GM21528 (cell line): ENCODE results near the gene TRPM1.

Source experiments
- ATAC-seq: cut with Tn5 transposase; IDR thresholded peaks from one replicate; pipeline ENCODE4 v1.9.1; 2021; ENCODE audit warnings: mild to moderate bottlenecking, moderate library complexity; ENCODE audit not compliant: unreplicated experiment, low FRiP score

The TRPM1 gene

DNA sequence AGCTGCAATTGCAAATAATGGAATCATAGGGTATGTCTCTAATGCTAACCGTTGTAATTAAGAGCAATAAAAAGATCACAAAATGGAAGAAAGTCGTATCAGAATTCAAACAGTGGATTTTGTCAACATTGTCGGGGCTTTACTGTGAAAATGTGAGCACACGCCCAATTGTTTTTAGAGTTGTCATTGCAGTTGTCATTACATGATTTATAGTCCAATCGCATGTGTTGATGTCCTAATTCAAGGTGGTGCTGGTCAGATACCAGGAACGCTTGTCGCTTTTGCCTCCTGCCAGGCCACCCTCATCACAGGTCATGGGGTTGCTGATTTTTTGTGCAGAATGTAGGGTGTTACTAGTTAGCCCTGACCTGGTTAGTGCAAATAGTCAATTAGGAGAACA lies 16.2 kb downstream of the TRPM1 start:
- ATAC-seq = no peak

DNA sequence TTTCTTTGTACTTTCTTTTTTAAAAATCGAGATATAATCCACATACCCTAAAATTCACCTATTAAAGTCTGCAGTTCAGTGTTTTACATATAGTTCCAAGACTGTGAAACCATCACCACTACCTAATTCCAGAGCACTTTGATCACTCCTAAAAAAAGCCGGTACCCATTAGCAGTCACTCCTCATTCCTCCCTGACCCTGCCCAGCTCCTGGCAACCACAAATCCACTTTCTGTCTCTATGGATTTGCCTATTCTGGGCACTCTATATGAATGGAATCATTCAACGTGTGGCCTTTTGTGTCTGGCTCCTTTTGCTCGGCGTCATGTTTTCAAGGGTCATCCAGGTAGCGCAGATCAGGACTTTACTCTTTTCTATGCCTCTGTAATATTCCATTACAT lies 17.3 kb downstream of the TRPM1 start:
- no peak for ATAC-seq

DNA sequence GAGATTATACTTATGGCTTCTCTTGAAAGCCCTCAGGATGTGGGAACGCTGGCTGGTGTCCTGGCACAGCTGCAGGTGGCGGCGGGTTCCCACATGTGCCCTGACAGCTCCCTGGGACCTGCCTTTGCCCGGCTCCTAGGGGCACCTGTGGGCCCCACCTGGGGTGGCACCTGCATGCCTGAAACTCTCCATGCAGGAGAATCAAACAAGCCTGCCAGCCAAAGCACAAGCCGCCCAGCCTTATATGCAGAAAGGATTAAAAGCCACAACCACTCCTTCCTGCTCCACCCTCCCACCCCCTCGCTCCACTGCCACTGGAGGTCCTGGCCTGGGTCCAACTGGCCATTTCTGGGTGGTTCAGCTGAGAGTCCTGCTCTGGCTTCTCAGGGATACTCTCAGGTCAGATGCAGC lies 18.1 kb downstream of the TRPM1 start:
- ATAC-seq = no peak

DNA sequence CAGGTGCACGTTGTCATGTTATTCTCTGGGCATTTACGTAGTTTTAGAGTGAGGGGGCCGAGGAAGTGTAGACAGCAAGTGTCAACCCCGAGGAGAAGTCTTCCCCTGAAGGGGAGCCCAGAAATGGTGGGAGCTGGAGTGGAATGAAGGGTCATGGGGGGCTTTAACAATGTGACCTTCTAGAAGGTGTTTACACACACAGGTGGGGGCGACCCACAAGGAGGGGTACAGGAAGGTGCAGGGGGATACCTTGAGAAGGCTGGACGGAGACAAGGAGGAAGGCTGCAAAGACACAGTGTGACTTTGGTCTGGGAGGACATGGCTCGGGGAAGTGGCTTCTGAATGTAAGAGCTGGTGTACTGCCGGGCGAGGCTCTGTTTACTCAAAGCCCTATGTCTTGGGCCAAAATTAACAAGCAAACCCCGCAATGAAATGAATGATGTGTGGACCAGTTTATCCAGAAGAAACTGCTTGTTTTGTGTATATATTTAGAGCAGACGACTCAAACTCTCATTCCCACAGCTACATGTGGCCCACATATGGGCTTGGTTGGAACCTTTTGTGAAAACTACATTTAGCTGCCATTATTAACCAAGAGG lies 18.7 kb downstream of the TRPM1 start:
- no peak for ATAC-seq

DNA sequence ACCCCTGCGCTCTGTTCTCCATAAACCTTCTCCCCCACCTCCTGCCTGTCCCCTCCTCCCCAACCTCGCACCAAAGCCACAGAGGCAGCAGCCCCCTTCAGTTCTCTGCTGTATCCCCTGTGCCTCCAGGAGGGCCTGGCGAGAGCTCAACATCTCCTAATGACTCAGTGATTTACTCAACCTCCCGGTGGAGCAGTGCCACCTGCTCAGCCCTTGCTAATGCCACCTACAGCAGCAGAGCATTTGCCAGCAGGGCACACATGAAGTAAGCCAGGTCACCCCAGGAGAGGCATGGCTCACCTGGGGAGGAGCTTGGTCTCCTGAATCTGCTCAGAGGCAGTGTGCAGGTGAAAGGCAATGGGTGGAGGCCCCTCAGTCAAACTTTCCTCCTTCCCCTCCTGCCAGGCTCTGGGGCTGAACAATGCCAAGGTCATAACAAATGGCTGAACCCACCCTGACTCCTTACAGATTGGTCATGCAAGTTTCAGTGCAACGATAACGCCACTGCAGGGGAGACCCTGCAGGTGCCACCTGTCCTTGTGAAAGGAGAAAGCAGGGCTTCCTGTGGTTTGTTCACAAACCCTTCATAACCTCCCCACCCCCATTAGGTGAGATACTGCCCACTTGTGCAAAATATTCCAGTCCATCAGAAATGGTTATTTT lies 19.8 kb downstream of the TRPM1 start:
- ATAC-seq = no peak

DNA sequence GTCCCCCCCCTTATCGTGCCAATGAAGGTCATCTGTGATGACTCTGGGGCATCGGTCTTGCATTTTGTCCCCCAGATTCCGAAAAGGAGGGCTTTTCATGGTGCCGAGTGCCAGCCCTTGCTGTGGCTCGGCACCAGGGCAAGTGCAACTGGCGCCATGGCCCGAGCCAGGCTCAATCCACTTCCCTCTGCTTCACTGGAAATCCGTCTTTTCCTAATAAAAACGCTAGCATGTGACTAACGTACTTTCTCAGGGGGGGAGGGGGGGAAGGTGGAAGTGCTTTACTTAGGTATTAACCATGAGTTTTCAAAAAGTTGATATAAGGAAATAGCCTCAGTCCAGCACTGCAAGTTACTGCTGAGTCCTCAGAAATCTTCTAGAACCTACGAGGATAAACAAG lies 20.5 kb downstream of the TRPM1 start:
- no peak for ATAC-seq

DNA sequence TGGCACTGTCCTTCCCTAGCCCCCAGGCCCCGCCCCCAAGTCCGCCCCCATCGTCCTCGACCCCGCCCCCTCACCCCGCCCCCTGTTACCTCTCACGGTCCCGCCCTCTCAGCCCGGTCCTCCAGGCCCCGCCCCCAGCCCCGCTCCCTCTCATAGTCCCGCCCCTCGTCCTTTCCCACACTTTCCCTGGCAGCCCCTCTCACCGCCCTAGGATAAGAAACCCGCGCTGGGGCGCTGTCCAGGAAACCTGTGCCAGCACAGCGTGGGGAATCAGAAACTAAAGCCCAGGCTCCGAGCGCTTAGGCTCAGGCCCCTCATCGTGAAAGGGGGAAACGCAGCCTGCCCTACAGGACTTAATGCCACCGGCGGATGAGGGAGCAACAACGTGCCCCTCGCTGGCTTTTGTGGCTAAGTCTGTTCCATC lies 20.9 kb downstream of the TRPM1 start:
- ATAC-seq = no peak

DNA sequence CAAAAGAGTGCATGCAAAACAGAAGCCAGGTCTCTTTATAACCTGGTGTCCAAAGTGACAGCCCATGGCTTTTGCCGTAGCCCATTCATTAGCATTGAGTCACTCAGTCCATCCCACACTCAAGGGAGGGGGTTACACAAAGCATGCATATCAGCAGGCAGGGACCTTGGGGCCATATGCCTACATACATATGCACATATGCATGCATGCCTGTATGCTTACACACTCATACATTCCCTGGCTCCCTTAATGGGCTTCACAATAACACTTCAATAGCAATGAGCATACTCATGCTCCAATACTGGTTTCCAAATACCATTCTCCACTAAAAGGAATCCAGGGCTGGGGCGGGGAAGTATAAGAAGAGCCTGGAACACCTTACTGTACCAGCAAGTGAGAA lies 22.0 kb downstream of the TRPM1 start:
- no peak for ATAC-seq

DNA sequence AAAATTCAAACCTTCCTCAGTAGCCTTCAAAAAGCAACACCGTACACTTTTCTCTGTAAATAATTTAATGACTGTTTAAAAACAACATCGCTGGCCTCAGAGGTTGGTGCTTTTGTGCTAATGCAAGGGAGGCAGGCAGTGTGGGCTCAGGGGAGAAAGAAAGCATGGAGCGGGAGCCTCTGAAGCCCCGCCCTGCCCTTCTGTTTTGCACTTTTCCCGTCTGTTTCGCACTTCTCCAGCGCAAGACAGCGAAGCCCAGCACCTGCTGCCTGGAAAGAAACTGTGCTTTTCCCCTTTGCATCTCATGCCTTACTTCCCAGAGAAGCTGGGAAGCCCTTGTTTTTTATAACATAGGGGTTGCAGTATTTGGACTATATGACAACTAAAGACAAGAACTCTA lies 23.1 kb downstream of the TRPM1 start:
- ATAC-seq = no peak

DNA sequence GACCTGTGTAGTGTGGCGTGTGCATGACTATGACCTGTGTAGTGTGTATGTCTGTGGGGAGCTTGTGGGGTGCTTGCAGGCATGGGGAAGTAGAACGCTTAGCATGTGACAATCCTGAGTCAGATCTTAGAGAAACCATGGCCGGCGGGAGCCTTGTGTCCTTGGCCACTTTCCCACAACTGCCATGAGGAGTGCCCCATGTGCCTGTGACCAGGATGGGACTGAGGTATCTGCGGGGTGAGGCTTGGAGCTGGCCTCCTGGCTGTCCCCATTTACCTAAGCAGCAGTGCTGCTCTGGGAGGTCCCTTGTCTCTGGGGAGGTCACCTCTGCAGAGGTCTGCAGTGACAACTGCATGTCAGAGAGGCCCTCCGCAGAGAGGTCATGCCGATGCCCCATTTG lies 23.6 kb downstream of the TRPM1 start:
- no peak for ATAC-seq

DNA sequence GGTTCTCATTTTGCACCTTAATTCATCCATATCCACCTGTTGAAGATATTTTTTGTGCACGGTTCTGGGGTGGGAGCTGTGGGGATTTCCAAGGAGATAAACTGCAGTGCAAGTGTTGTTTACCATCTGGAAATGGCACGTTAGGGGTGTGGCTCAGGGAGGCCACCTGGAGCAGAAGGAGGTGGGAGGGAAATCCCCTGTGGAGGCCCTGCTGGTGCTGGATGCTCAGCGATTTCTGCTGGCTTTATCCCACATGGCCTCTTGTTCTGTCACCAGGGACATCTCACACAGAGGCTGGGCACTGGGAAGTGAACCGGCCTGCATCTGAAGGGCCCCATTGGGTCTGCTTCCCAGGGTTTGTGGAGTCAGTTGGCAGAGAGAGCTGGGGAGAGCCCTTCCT lies 24.3 kb downstream of the TRPM1 start:
- no peak for ATAC-seq

DNA sequence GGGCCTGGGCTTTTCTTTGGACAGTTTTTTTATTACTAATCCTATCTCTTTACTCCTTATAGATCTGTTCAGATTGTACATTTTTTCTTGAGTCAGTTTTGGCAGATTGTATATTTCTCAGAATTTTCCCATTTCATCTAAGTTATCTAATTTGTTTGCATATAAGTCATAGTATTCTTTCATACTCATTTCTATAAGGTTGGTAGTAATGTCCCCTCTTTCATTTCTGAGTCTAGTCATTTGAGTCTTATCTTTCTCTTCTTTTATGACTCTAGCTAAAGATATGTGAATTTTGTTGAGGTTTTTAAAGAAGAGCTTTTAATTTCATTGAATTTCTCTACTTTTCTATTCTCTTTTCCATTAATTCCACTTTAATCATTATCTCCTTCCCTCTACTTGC lies 27.2 kb downstream of the TRPM1 start:
- ATAC-seq = no peak

DNA sequence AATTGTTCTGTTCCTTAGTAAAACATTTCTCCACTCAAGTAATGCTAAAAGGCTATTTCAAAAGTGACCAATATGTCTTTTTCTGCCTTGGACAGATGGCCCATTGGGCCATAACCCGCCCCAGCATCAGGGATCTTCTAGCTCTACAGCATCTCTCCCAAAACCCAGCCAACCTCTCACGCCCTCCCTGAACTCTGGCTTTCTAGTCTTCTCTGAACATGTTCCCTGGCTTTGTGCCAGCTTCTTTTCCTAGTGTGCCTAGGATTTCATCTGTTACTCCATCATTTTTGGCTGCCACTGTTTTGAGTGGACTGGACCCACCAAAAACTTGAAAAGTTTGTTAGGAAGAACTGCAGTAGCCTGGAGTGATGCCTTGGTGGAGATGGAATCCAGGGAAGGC lies 30.7 kb downstream of the TRPM1 start:
- no peak for ATAC-seq

DNA sequence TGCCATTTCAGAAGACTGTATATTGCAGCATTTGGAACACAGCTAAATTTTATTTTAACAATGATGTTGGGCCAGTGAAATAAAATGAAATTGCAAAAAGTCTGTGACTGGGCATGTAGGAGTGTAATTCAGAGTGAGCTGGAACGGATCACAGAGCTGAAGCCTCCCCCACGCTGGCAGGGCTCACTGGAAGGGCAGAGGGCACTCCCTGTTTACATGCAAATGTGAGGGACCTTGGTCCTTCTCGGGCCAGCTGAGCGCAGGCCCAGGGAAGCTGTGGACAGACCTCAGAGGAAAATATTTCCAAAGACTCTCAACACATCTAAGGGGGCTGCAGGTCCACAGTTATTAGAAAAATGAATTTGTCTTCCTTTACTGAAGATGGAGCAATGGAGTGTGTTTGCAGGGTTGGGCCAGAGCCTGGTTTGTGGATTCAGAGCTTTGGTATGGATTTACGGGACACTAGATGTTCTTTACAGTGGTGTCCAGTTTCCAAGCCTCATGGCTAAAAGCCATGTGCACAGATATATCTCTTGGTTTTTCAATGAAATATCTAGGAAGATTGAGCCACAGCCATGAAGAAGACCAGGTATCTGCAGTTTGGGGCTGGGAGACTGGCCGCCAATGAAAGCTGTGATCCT lies 32.0 kb downstream of the TRPM1 start:
- ATAC-seq = no peak

DNA sequence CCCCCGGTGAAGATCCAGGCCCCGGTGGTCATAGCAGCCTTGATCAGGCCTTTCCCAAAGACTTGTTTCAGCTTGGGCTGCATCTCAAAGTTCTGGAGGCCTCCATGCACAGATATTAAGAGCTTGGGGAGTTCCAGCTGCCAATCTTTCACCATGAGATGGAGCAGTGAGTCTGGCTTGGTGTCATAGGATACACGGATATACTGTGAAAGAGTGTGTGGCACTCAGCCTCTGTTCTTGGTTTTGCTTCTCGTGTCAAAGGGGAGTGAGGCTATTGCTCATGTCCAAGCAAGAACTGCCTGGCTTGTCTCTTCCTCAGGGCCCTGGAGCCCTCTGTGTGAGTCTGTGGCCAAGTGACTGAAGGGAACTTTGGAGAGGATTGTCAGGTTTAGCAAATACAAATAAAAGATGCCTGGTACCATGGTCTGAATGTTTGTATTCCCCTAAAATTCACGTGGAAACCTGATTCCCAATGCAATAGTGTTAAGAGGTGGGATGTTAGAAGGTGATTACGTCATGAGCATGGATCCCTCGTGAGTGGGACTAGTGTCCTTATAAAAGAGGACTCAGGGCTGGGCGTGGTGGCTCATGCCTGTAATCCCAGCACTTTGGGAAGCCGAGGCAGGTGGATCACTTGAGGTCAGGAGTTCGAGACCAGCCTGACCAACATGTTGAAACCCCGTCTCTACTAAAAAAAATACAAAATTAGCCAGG lies 33.5 kb downstream of the TRPM1 start:
- no peak for ATAC-seq

DNA sequence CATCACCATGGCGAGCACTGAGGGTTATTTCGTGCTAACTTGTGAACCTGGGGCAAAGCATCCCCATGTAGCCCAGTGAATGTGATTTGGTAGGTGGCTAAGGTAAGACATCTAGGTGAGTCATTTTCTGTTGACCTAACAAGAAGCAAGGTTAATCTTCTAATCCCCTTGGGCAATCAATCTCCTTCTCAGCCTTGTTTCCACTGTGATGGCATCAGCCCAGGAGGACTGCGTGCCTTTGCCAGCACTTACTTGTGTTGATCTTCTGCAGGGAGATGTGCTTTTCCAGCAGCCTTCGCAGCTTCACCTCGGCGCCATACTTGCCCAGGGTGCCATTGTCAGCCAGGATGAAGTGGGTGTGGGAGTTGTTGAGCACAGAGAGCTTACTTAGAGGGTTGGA lies 35.7 kb downstream of the TRPM1 start:
- no peak for ATAC-seq

DNA sequence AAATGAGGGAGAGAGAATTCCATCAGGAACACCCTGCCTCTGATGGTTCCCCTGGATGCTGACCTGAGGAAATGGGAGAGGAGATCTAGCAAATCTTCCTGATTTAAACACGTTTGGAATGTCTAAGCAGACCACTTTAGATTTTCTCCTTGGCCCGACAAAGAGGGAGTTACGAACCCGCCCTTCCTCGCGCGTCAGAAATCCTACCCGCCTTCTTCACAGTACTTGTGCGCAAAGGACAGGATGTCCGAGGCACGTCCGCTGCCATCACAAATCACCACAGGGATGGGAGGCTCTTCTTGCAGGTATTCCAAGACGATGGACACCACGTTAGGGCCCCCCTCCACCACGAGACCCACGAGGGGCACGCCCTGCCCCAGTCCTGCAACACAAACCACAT lies 38.6 kb downstream of the TRPM1 start:
- no peak for ATAC-seq

DNA sequence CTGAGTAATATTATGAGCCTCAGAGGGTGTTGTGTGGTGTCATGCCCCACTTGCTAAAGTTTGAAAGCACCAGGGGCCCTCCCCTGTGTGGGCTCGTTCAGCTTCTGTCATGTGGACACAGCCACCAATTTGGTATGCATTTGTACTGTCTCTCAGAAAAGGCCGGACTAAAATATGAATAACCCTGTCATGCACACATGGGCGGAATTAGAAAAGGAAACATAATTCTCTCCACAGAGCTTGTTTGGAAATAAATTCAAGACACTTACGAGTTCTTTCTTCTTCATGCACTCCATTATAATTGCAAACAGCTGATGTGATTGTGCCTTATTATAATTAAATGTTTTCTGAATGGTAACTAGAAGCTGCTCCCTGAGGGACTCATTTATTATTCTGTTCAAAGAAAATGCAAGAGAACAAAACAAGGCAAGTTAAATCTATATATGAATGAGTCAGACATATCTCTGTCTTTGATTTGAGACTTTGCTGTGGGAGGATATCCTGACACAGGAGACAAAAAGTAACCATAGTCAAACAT lies 39.1 kb downstream of the TRPM1 start:
- no peak for ATAC-seq

DNA sequence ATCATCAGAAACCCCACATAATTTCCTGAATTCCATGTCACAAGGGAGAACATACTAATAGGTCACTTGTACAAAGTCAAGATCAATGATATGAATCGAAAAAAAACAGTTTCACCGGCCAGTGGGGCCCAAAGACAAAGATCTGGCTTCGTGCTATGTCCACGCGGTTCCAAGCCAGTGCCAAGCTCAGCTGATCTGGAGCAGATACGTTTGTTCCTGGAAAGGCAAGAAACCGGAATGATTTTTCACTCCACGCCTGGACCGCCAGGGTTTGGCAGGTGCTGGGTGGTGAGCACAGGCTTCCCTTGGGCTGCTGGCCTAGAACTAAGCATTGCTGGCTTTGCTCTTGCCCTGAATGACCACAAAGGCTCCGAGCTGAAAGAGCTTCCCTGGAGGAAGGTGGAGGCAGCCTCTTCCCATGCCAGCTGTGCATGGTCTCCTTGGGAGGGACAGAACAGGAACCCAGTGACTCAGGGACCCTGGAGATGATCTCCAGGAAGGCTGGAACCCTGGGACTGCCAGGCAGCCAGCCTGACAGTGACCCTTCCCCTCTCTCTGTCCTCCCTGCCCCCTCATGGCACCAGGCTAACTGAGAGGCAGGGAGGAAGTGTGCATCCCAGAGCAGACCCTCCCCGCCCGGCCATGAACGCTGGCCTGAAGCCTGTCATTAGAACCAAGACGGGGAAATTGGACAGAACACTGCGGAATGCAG lies 40.9 kb downstream of the TRPM1 start:
- no peak for ATAC-seq

DNA sequence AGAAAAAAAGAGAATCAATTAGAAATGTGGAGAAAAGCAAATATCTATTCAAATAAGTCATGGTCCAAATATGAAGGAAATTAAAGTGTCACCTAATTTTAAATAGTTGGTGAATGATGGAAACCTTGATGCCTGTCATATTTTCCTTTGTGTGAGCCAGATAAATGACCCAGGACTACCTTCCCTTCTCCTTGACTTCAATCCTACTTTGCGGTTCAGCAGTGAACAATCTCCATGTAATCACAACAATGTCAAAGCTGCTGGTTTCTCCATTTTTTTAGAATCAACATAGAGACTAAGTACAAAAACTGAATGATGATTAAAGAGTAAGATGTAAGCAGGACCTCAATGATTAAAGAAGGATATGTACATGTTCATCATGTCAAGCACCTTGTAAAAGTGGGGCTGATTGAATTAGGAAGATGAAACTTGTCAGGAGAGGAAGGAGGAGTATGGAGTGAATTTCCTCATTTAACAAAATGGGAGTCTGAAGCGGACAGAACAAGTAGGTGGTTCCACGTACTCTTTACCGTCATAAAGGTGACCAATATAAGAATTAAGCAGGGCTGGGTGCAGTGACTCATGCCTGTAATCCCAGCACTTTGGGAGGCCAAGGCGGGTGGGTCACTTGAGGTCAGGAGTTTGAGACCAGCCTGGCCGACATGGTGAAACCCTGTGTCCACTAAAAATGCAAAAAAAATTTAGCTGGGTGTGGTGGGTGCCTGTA lies 43.1 kb downstream of the TRPM1 start:
- ATAC-seq = no peak
